Fibroblast of gingiva (primary cell): ENCODE results near the gene CTR9.

Experiments
- DNase-seq: peaks from one replicate; pipeline ENCODE4 v3.0.0-alpha.2; 2011; ENCODE audit warnings: low read depth

The CTR9 gene

DNA sequence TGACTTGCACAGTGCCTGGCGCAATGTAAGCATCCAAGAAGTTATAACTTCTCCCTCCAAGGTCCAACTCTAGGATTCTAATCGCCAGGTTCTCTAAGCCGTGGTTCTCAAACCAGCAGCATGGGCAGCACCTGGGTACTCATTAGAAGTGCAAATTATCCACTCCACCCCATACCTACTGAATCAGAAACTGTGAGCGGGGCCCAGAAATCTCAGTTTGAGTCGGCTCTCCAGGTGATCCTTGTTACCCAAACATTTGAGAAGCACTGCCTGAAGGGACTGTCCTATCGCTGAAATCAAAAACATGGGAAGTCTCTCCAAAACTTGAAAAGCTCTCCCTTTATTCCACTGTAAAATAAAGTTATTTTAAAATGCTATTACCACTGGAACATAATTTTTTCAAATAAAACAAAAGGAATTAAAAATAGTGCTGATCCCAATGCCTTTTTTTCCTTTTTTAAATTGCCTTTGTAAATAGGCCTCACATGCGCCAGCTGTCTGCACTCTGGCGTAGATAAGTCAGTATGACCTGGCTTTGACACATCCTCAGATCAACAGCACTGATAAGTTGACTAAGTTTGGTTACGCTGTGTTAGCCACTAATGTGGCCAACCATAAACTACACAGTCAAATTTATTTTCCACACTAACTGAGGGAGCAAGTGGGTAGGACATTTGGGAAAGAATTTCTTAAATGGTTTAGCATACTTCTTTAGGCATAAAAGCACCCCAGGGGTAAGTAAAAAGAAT, 8.4 kb upstream of the CTR9 start:
- DNase-seq: no peak

DNA sequence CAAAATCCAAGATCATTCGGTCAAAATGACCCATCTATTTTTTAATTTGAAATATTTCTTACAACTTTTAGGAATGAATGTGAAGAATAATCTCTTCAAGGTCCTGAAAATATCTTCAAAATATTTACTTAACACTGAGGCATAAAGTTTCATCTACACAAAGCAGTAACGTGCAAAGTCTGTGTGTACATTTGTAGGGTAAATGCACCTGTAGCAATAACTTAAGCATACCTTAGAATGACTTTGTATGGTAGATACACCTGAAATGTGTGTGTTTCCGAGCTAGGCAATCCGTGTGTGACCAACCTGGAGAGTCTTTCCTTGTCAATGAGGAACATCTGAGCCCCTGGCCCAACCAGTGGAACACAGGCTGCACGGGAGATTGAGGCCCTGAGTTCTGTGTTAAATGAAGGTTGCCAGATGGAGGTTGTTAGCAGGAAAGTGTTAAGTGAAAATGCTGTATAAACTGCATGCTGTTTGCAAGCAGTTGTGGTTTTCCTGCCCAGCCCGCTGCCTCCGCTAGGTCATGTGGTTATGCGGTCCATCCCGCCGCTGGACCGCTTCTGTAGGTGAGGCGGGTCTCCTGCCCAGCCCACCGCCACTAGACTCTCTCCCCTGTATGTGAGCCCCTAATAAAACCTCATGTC, 7.6 kb upstream of the CTR9 start:
- no peak for DNase-seq

DNA sequence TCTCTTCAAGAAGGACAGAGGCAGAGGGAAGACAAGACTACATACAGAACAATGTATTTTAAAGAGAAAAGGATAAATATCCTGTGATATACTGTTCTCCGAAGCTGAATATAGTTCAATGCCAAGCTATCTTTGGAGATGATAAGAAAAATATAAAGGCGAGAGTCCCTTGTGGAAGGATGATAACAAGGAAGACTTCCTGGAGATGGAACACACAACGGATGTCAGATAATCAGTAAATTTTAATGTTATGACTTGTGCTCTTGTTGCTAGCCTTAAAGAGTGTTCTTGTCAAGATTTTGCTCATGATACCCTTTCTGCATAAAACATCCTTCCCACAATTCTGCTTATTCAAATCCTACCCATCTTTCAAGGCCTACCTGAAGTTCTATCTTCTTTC, 6.8 kb upstream of the CTR9 start:
- DNase-seq: no peak

DNA sequence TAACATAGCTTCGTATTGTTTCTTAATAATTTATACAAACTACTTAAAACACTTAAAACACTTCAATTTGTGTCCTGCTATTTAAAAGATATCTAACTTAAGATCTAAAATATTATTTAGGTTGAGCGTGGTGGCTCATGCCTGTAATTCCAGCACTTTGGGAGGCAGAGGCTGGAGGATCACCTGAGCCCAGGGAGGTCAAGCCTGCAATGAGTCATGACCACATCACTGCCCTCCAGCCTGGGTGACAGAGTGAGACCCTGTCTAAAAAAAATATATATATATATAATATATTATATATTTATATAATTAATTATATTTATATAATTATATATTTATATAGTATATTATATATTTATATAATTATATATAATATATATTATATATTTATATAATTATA, 4.2 kb upstream of the CTR9 start:
- no peak for DNase-seq

DNA sequence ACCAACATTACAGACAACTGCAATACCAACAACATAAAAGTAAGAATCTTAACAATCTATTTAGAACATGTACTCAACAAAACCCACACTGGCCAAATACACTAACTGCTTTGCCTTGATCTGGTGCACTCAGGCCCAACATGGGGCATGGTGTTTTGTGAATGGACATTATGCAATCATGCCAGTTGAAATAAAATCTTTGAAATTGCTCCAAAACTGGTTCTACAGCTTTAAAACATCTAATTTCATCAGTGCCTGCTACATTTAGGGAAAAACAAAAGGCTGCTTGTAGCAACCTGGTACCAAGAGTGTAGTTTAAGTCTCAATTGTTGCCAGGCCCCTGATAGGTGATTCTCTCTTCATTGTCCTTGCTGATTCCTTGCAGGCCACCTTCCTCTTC, 3.3 kb upstream of the CTR9 start:
- no peak for DNase-seq

DNA sequence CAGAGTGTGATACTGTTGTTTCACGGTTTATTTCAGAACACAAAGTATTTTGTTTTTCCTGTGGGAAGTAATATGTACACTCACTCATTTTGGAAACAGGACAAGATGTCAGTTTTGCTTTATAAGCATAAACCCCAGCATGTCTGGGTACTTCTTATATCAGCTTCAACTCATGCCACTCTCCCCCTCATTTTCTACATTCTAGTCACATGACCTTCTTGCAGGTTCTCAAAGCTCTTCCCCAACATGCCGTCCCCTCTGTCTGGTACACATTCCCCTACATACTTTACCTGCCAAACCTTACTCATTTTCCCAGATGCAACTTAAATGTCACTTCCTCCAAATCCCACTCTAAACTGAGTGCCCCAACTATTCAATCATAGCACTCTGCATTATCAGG, 1.6 kb upstream of the CTR9 start:
- no peak for DNase-seq

DNA sequence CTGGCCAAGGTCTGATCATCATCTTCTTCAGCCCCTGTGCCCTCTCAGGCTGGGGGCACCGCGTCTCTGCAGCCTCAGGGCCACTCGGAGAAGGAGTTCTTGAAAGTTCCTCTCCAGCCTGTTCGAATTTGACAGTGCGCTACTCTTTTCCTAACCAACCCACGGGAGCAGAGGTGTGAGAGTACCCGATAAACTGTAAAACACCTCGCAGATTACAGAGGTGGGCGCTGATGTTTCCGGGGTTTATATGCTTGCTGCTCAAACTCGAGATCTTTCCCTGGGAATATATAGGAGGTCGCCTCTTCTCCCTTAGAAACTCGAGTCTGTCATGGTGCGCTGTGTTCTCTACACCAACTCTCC, 515 bp downstream of the CTR9 start:
- DNase-seq: no peak

DNA sequence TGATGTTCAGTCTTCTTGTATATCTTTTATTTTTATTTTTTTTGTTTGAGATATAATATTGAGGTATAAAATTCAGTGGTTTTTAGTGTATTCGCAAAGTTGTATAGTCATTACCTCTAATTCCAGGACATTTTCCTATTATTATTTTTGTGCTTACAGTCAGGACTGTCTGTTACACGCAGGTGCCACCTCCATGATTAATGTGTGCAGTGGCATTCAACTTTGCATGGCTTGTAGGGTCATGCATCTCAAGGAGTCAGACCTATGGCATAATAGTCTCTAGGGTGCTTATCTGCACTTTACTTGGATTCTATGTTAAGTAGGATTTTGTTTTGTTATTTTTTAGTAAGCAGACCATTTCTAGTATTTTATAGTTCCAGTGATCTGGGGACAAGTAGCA, 1.0 kb downstream of the CTR9 start:
- no peak for DNase-seq

DNA sequence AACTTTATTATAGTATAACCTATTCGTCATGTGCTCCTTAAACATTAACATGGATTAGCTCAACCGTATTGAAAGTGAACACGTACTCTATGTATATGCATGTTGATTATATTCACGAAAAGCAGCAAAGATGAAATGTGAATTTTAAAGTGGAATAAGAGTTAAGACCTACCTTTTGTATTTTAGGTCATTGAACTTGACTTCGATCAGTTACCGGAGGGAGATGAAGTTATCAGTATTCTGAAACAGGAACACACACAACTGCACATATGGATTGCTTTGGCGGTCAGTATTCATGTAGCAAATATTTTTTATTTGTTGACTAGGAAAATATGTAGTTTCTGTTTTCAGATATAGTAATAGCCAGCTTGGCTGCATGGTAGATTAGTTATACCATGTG, 1.4 kb downstream of the CTR9 start:
- DNase-seq: no peak

DNA sequence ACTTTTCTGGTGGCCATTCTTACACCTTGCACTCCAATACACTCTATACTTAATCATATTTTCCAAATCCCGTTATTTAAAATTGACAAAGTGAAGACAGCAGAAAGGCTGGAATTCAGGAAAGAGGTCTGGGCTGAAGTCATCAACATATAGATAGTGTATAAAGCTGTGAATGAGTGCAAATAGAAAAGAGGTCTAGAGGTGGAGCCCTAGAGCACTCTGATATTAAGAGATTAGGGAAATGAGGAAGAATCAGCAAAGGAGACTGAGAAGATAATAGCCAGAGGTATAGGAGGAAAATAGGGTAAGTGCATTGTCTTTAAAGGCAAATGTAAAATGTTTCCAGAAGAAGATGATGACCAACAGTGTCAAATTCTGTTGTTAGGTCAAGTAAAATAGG, 7.9 kb downstream of the CTR9 start:
- no peak for DNase-seq

DNA sequence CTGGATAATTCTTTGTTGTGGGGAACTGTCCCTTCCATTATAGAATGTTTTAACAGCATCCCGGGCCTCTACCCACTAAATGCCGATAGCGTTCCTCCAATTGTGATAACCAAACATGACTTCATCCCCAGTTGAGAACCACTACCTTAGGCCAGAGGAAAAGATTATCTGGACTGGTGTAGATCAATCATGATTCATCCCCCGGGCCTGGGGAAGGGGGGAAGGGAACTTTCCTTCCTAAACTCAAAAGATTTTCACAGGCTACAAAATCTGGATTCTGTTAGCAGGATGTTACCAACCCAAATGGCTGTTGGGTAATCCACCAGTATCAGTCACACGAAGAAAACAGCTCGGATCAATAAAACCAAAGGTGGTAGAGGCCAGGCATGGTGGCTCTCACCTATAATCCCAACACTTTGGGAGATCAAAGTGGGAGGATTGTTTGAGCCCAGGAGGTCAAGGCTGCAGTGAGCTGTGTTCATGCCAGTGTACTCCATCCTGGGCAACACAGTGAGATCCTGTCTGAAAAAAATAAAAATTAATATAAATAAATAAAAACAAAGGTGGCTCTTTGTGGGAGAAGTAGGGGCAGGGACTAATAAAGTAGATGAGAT, 10.1 kb downstream of the CTR9 start:
- DNase-seq: no peak

DNA sequence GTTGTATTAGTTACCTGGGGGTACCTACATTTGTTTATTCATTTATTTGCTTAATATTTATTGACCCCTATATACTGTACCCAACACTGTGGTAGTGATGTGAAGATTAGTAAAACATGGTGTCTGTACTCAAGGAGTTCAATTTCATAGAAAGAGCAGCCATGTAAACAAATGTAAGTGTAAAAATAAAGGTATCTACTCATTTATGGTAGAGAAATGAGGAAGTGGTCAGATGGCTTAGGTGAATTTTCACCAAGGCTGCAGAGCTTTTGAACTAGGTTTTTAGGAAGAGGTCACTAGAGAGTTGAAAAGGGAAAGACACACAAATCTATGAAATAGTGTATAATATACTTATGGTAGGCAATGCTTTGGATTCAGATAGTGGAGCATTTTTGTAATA, 11.1 kb downstream of the CTR9 start:
- DNase-seq: no peak

DNA sequence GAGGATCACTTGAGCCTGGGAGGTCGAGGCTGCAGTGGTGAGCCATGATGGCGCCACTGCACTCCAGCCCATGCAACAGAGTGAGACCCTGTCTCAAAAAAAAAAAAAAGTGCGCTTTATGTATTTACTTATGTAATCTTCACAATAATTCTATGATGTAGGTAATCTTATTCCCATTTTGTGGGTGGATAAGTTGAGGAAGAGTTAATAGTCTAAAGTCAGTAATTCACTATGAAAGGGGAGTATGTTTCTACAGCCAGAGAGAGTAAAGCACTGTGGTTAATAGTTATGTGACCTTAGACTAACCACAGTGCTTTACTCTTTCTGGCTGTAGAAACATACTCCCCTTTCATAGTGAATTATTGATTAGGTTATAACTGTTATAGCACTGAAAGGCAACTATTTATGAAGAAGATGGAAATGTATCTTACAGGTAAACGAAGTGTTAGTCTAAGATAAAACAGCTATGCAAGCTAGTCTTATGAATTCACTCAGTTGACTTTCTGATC, 11.9 kb downstream of the CTR9 start:
- no peak for DNase-seq

DNA sequence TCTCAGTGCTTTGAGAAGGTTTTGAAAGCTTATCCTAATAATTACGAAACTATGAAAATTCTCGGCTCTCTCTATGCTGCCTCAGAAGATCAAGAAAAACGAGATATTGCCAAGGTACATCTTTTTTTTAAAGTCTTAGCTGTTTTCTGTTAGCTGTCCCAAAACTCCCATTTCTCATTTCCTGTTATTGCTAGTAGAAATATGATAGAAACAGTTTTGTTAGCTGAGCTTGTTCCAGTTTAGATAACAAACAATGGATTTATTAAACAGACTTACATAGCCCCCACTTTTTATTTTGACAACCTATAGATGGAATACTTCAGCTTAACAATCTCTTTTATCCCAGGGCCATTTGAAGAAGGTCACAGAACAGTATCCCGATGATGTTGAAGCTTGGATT, 12.7 kb downstream of the CTR9 start:
- no peak for DNase-seq

DNA sequence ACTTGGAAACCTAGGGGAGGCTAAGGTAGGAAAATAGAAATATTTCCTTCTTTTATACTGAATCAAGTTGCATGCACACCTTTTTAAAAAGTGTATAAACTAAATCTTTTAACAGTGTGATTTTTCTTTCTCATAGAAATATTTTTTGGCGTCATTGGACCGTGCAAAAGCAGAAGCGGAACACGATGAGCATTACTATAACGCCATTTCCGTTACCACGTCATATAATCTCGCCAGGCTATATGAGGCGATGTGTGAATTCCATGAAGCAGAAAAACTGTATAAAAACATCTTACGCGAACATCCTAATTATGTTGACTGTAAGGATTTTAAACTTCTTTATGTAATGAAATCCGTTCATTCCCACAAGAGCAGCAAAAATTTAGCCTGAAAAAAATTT, 13.4 kb downstream of the CTR9 start:
- DNase-seq: no peak

DNA sequence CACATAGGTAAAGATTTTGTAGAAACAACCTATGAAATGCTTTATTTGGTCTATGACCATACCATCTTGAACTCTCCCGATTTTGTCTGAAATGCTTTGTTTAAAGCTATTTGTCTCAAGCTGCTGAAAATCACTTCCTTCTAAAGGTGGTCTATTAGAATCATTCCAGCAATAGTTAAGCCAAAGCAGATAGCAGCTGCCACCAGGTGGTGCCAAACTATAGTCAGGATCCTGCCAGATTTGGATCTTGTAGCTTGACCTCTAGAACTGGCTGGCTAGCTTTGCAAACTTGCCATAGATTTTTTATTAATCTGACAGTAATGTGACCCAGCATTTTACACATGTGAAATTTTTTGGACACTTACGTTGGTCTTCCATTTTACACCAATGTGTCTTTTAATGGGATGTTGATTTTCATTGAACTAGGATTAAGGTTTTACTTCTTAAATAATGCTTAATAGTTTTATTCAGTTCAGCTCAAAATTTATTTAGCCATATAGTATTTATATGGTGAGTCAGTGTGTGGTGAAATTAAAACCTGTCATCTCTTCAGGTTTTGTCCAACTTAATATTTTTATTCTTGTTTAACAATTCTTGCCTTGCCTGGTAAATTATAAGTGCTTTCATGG, 19.7 kb downstream of the CTR9 start:
- peak; percentile 40 for DNase-seq

DNA sequence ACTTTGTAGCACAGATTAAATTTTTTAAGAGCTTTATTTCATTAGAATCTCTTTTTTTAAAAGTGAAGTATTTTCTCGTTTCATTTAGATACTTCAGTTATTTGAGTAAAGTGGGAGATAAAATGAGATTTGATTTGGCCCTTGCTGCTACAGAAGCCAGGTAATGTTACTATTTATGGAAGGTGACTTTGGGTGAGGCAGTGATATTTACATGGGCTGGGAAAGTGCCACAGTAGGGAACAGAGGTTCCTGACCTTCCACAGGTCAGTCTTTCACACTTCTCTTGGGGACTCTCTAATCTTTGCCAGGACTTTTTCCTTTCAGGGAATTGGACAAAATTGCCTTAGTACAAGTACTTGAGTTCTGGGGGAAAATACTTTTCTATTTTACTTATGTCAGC, 20.4 kb downstream of the CTR9 start:
- DNase-seq: no peak

DNA sequence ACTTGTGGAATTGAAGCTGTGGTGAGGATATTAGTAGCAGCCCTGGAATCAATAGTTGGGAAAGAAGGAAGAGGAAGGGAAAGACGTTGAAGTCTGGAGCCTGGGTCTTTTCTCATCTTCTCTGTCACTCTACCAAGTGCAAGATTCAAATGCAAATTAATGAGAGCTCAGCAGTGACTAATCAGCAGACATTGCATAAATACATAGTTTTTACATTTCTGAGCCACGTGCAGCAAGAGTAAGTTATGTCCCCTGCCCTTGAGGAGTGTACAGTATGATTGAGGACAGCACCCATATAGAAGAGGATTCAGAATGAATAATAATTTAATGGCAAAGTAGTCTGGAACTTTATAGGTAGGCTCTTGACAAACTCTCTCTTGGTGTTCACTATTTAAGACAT, 23.8 kb downstream of the CTR9 start:
- no peak for DNase-seq

DNA sequence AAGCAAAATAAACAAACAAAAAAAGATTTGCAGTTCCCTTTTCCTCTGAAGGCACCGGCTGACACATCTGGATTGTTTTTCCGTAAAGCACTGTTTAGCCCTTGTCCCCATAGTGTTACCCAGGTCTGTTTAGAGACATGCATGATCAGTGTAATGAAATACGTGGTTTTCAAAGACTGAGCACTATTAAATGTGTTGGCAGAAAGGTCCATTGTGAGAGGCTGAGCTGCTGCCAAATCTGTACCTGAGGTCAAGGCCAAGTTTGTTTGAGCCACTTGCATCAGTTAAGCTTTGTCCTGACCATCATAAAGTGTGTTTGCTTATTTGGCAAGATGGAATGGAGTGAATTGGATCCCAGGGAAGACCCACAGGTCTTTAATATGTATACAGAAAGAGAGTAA, 26.3 kb downstream of the CTR9 start:
- DNase-seq: no peak

DNA sequence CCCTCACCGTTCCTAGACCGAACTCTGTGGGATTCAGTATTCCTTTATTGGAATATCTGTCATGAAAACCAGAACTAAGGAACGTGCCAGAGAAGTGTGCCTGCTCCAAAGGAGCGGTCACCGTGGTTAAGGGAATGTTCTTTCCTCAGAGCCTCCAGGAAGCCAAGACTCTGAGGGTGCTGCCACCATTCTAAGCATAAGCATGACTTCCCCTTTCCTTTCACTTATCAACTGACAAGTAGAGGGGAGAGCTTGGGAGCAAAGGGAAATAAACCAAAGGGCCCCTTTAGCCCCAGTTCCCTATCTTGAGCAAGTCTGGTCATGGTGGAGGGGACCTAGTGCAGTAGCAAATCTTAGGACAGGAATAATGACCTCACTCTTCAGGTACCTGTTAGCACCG, 26.8 kb downstream of the CTR9 start:
- no peak for DNase-seq

DNA sequence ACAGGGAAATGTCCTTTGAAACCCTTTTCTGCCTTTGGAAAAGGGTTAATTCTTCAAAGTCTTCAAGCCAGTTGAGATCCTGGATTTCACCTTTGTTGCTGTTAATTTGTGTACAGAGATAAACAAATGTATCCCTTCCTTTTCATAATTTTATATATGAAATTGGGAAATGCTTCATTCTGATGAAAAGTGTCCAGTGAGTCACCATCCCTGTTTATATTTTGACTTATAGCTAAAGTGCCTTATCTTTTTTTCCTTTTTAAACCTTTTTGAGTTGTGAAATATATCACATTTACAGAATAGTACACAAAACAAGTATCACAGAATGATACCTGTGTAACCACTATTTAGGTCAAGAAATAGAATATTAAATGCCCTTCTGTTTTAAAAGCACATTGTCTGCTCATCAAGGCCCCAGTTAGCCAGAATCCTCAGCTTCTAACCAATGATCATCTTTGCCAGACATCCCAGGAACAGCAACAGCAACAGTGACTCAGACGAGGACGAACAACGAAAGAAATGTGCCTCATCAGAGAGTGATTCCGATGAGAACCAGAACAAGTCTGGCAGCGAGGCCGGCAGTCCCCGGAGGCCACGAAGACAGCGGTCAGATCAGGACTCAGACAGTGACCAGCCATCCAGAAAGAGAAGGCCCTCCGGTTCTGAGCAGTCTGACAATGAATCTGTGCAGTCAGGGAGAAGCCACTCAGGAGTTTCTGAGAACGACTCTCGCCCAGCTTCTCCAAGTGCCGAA, 27.3 kb downstream of the CTR9 start:
- DNase-seq: peak; percentile 82

DNA sequence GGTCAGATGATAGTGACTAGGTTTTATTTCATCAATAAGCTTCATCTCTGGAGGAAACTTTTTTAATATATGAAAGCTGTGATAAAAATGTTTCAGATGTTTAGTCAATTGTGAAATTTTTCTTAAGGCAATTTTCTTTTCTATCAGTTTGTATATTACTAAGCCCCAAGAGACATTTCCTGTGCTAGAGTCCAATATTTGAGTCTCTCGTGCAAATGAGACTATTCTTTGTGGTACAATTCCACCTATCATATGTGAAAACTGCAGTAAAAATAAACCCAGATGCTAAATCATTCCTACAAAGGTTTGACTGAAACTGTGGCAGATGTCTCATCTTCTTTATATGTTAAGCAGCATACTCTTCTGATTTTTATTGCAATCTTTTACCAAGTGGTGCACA, 28.0 kb downstream of the CTR9 start:
- peak; percentile 34 for DNase-seq
